ENCODE data around the gene ELF1. TPM values are rescaled to one million over a fixed set of nuclear protein-coding genes. Genes with fewer than 3 reads are reported as not detected.

ELF1 gene
- total and polyA plus RNA-seq, 10 of the 15 experiments (the other 5 are each of a cell fraction or from before 2014, with no cell fraction given) = 43.3 to 97.6 (median 55.7) TPM

- Histone ChIP-seq H3K9ac (ENCODE audit: control insufficient read depth, insufficient read depth, low read length) (peak overlapping the region; percentile 74), H2AFZ (ENCODE audit: control insufficient read depth, low read depth, low read length) (no peak overlapping the region), H3K4me3 (peak overlapping the region; percentile 68), H3K27ac (ENCODE audit: control insufficient read depth, insufficient read depth) (peak overlapping the region; percentile 82), H3K9me3 (replicated peaks; ENCODE audit: control insufficient read depth, insufficient read depth, low read length) (no peaks in the 10 kb centered on the region), H3K36me3 (ENCODE audit: control insufficient read depth in 2 of 2, insufficient read depth in 2 of 2, low read length in 1 of 2) (peaks cover 0 to 6% of the 10 kb centered on the region in 2 experiments; a peak in 2 of 4 replicates), H3K27me3 (replicated peaks in 1 of 2; ENCODE audit: control insufficient read depth in 2 of 2, insufficient read depth in 2 of 2, low read length in 1 of 2) (no peaks in the 10 kb centered on the region), H3K4me1 (ENCODE audit: control insufficient read depth, insufficient read depth, low read length) (peaks cover 12% of the 10 kb centered on the region), H3K79me2 (ENCODE audit: control insufficient read depth, insufficient read depth, low read length) (peaks cover 100% of the 10 kb centered on the region), H4K20me1 (ENCODE audit: control insufficient read depth, insufficient read depth) (no peaks in the 10 kb centered on the region), H3K4me2 (ENCODE audit: control insufficient read depth, insufficient read depth) (peak overlapping the region; percentile 93)
- in situ Hi-C loops (cut with MboI) (no loop called here), intact Hi-C loops (cut with micrococcal nuclease; ENCODE audit: unreplicated experiment) (loop anchor here (10.0 kb wide), 1 partner anchor 1293 kb away; the partner anchor contains the start of gene AKAP11)
- FAIRE-seq = no peak
- DNase-seq (ENCODE audit: low read depth, low spot score) = no peak
- TF ChIP-seq NR2F1 (conservative IDR thresholded peaks at IDR 0.05) (no peak), RAD51 (IDR thresholded peaks at IDR 0.05) (peak; percentile 57), ATF7 (IDR thresholded peaks at IDR 0.05; ENCODE audit: low read depth) (0 out of 2 replicates have a peak, but pooled peaks have one; percentile 27)
- ATAC-seq = peak; percentile 13; the same call in 2 of the 3 replicates
- 24% methylated on average over 3 of the region's 3 CpGs for WGBS (ENCODE audit: insufficient coverage, insufficient replicate concordance, low lambda C conversion rate, missing lambda C conversion rate)
- ChIA-PET POLR2A (interaction anchor here (0.7 to 4.4 kb wide), 8 partner anchors 9 to 80 kb away, joined by 3 to 45 read pairs (median 4); partner anchors contain the start of genes ELF1 and WBP4), RAD21 (ENCODE audit: unreplicated experiment) (interaction anchor here (0.8 to 4.1 kb wide), 16 partner anchors 9 to 80 kb away, joined by 3 to 22 read pairs (median 6); partner anchors contain the start of genes ELF1 and WBP4), CTCF (interaction anchor here (0.8 to 3.0 kb wide), 12 partner anchors 10 to 82 kb away, joined by 3 to 8 read pairs (median 3); partner anchors contain the start of gene ELF1), SMC1A (ENCODE audit: uncharacterized antibody, unreplicated experiment) (interaction anchor here (0.6 to 6.8 kb wide), 18 partner anchors 9 to 78 kb away, joined by 3 to 47 read pairs (median 6); partner anchors contain the start of gene ELF1)
- BruUV-seq (replicated peaks) = no TSS peak
Measured at GRCh38 chr13:40981361-40981760, 37.8 kb downstream of the ELF1 start.

DNA sequence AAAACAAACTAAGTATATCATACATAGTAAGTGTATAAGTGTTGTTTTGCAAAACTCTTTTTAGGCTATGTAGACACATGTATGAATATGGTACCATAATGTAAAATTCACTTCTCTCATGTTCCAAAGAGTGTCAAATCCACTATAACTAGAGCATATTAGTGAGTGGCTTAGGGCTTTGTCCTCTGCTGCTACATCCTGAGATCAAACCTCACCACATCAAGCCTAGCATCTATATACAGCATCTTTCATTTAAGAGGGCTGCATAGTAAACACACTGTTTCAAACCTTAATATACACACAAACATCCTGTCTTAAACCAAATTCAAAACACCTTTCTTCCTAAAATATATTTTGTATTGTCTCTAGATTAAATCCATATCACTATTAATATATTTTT is 38.7 kb downstream of the ELF1 start:
- no peaks in the 10 kb centered on the region for H4K20me1 ChIP-seq (ENCODE audit: control insufficient read depth, insufficient read depth)
- CTCF ChIA-PET = interaction anchor here (0.8 to 3.0 kb wide), 8 partner anchors 12 to 79 kb away, joined by 3 to 8 read pairs (median 4); partner anchors contain the start of gene ELF1
- H3K79me2 ChIP-seq (ENCODE audit: control insufficient read depth, insufficient read depth, low read length) = peaks cover 100% of the 10 kb centered on the region

More for the DNA sequence above, 38.7 kb downstream of the ELF1 start:
- TF ChIP-seq KLF5 (IDR thresholded peaks at IDR 0.05; ENCODE audit: partially characterized antibody) (no peak), RAD51 (IDR thresholded peaks at IDR 0.05) (no peak), PKNOX1 (IDR thresholded peaks at IDR 0.05) (no peak), ZNF622 (IDR thresholded peaks at IDR 0.05) (no peak), NFYA (IDR thresholded peaks at IDR 0.05; ENCODE audit: borderline replicate concordance, low read depth, low read length) (no peak), TAF1 (IDR thresholded peaks at IDR 0.05; ENCODE audit: borderline replicate concordance, low read depth, low read length) (no peak)
- no TSS peak for BruUV-seq (replicated peaks)
- Histone ChIP-seq H3K9ac (ENCODE audit: control insufficient read depth, insufficient read depth, low read length) (peak overlapping the region; percentile 51), H3K9me3 (replicated peaks; ENCODE audit: control insufficient read depth, insufficient read depth, low read length) (no peaks in the 10 kb centered on the region), H3K4me2 (ENCODE audit: control insufficient read depth, insufficient read depth) (peak overlapping the region; percentile 93), H3K4me1 (ENCODE audit: control insufficient read depth, insufficient read depth, low read length) (peaks cover 20% of the 10 kb centered on the region), H3K36me3 (ENCODE audit: control insufficient read depth in 2 of 2, insufficient read depth in 2 of 2, low read length in 1 of 2) (peaks cover 2 to 9% of the 10 kb centered on the region in 2 experiments; a peak in 3 of 4 replicates), H3K4me3 (peak overlapping the region; percentile 76), H3K27me3 (replicated peaks in 1 of 2; ENCODE audit: control insufficient read depth in 2 of 2, insufficient read depth in 2 of 2, low read length in 1 of 2) (no peaks in the 10 kb centered on the region), H2AFZ (ENCODE audit: control insufficient read depth, low read depth, low read length) (no peak overlapping the region), H3K27ac (ENCODE audit: control insufficient read depth, insufficient read depth) (peak overlapping the region; percentile 82)
- ATAC-seq (peak; percentile 33), FAIRE-seq (no peak), DNase-seq (ENCODE audit: low read depth, low spot score) (no peak)
- ChIA-PET RAD21 (ENCODE audit: unreplicated experiment) (interaction anchor here (0.8 to 4.1 kb wide), 12 partner anchors 10 to 81 kb away, joined by 3 to 22 read pairs (median 6); partner anchors contain the start of genes ELF1 and WBP4), POLR2A (interaction anchor here (0.6 to 4.4 kb wide), 5 partner anchors 23 to 223 kb away, joined by 4 to 45 read pairs (median 4); partner anchors contain the start of gene ELF1), SMC1A (ENCODE audit: uncharacterized antibody, unreplicated experiment) (interaction anchor here (0.8 to 6.8 kb wide), 9 partner anchors 10 to 74 kb away, joined by 3 to 47 read pairs (median 17); partner anchors contain the start of gene ELF1)
- in situ Hi-C loops (cut with MboI) = no loop called here
- intact Hi-C loops (cut with micrococcal nuclease; ENCODE audit: unreplicated experiment) = loop anchor here (10.0 kb wide), 1 partner anchor 1294 kb away; the partner anchor contains the start of gene AKAP11
